Spleen (tissue), 11 donors: ENCODE measurements around the gene S100A4. TPM values are rescaled to one million over a fixed set of nuclear protein-coding genes. Genes with fewer than 3 reads are reported as not detected.

Source experiments
- DNase-seq: peaks from one replicate; pipeline ENCODE4 v3.0.0-alpha.2; 2020
- H3K27ac ChIP-seq, 8 donors: fragments of 200-600 bp; sonication (generic) in 7 of 8; 1 replicate in 4 of 8; 2 replicates in 4 of 8; pipeline versions ENCODE4 v1.5.0 to v1.8.0; 2016 to 2021; ENCODE audit warnings: inconsistent platforms in 4 of 8, mild to moderate bottlenecking in 4 of 8, moderate library complexity in 1 of 8
- H3K27me3 ChIP-seq, 7 donors: fragments of 200-600 bp; sonication (generic) in 6 of 7; replicated peaks in 1 of 7; 1 replicate in 4 of 7; 2 replicates in 3 of 7; pipeline versions ENCODE4 v1.5.0 to v1.8.0; 2016 to 2021; ENCODE audit warnings: inconsistent platforms in 3 of 7, mild to moderate bottlenecking in 1 of 7
- H3K36me3 ChIP-seq, 6 donors: fragments of 200-600 bp; sonication (generic) in 5 of 6; 1 replicate in 4 of 6; 2 replicates in 2 of 6; pipeline versions ENCODE4 v1.5.0 to v1.8.0; 2016 to 2021; ENCODE audit warnings: inconsistent platforms in 2 of 6
- H3K4me1 ChIP-seq, 6 donors: fragments of 200-600 bp; sonication (generic) in 5 of 6; 1 replicate in 3 of 6; 2 replicates in 3 of 6; pipeline versions ENCODE4 v1.5.0 to v1.8.0; 2016 to 2021; ENCODE audit warnings: inconsistent platforms in 3 of 6
- H3K4me3 ChIP-seq, 8 donors: fragments of 200-600 bp; sonication (generic) in 7 of 8; 1 replicate in 4 of 8; 2 replicates in 4 of 8; pipeline versions ENCODE4 v1.5.0 to v1.8.0; 2016 to 2021; ENCODE audit warnings: inconsistent platforms in 4 of 8, mild to moderate bottlenecking in 4 of 8, moderate library complexity in 2 of 8
- H3K9me3 ChIP-seq, 8 donors: fragments of 200-600 bp; sonication (generic) in 7 of 8; 1 replicate in 4 of 8; 2 replicates in 4 of 8; pipeline versions ENCODE4 v1.5.0 to v1.8.0; 2016 to 2021; ENCODE audit warnings: inconsistent platforms in 4 of 8
- CTCF ChIP-seq, 11 experiments: fragments of 200-600 bp in 7 of 11; fragments of 450-650 bp in 4 of 11; sonication (generic) in 4 of 11; IDR thresholded peaks in 8 of 11; conservative IDR thresholded peaks in 3 of 11; 1 replicate in 7 of 11; 2 replicates in 4 of 11; pipeline versions ENCODE4 v1.4.0 to v1.8.0; 2016 to 2021; ENCODE audit warnings: antibody characterized with exemption in 11 of 11, inconsistent platforms in 4 of 11, mild to moderate bottlenecking in 1 of 11
- POLR2A ChIP-seq, 3 donors: fragments of 450-650 bp; IDR thresholded peaks; one replicate each; pipeline ENCODE4 v1.5.1; 2017; ENCODE audit warnings: antibody characterized with exemption in 3 of 3, mild to moderate bottlenecking in 1 of 3
- POLR2AphosphoS5 ChIP-seq, 3 donors: sonication (generic); formaldehyde crosslinking; IDR thresholded peaks; one replicate each; pipeline ENCODE4 v1.5.1; 2017; ENCODE audit warnings: antibody characterized with exemption in 3 of 3
- WGBS, 5 donors: extraction: QIAGEN DNeasy Blood & Tissue Kit in 3 of 5; methylation state at CpG; one replicate each; pipeline versions ENCODE4 v1.1.5 to v1.1.7; 2013 to 2018; 5-methylcytosine and 5-hydroxymethylcytosine counted together
- intact Hi-C: fragments of 100-400 bp; cut with DNase I; formaldehyde crosslinking; loops from one replicate; pipeline ENCODE4 v1.15.0; 2023; ENCODE audit warnings: low total_unique reads
- polyA plus RNA-seq, 3 donors: library from polyadenylated mRNA; stranded (reverse); fragments of 200-250 nt; gene quantifications; one replicate each; pipeline ENCODE4 v1.2.1, GENCODE V29; 2013
- total RNA-seq, 7 donors: library from RNA; depleted of rRNA in 3 of 7; stranded (reverse); fragments of >200 nt in 3 of 7; fragmentation: NEBNext Ultra II Directional in 4 of 7; extraction: Animal tissue kit (Norgen Biotek cat#: 25700) in 4 of 7; gene quantifications; one replicate each; pipeline versions ENCODE4 v1.1.0 to v1.2.1, GENCODE V29; 2016 to 2021
- donor health status: healthy with polysubstance abuse.
- donor health status: DM: no; HTN: no; CAD: no; lungs with moderate emphysema.
- donor health status: DM: no; HTN: no; CAD: no.
- donor health status: Bipolar disorder and iron deficiency.
- donor health status: healthy.
- donor health status: DM: no; HTN: no; CAD: no.
- donor health status: DM: yes; HTN: yes; CAD: no.

S100A4 gene
- total and polyA plus RNA-seq, 10 donors: 161 to 755 (median 321) TPM

- no peak overlapping the region for H3K27ac ChIP-seq
- TF ChIP-seq CTCF (IDR thresholded peaks at IDR 0.05 in 8 of 11, conservative IDR thresholded peaks at IDR 0.05 in 3 of 11) (no peak), POLR2A (IDR thresholded peaks at IDR 0.05) (no peak), POLR2AphosphoS5 (IDR thresholded peaks at IDR 0.05) (no peak)
- intact Hi-C loops: loop anchor here (10.0 kb wide), 1 partner anchor 205 kb away; the partner anchor contains the start of gene S100A9
These were observed 14.6 kb upstream of the S100A4 start for GRCh38 chr1:153560241-153560640.

GRCh38 chr1:153557877-153558276 is 12.3 kb upstream of the S100A4 start:
- intact Hi-C loops: no loop called here
- no peaks in the 10 kb centered on the region for H3K36me3 ChIP-seq
- 87 to 100% (median 94%) methylated on average over 3 of the region's 3 CpGs for WGBS, 5 donors
- DNase-seq: no peak
- no peaks in the 10 kb centered on the region for H3K27me3 ChIP-seq
- H3K9me3 ChIP-seq: no peaks in the 10 kb centered on the region
- TF ChIP-seq CTCF (IDR thresholded peaks at IDR 0.05 in 8 of 11, conservative IDR thresholded peaks at IDR 0.05 in 3 of 11): no peak
- TF ChIP-seq POLR2AphosphoS5 (IDR thresholded peaks at IDR 0.05): no peak
- no peak for TF ChIP-seq POLR2A (IDR thresholded peaks at IDR 0.05)
- no peak overlapping the region for H3K27ac ChIP-seq
- H3K4me1 ChIP-seq: peaks cover 0 to 27% (median 10%) of the 10 kb centered on the region in 6 donors
- no peak overlapping the region for H3K4me3 ChIP-seq

More at GRCh38 chr1:153560241-153560640, 14.6 kb upstream of the S100A4 start:
- Histone ChIP-seq H3K4me1 (peaks cover 0 to 13% (median under 1%) of the 10 kb centered on the region in 6 donors), H3K9me3 (no peaks in the 10 kb centered on the region), H3K27me3 (no peaks in the 10 kb centered on the region), H3K4me3 (no peak overlapping the region), H3K36me3 (no peaks in the 10 kb centered on the region)
- no peak for DNase-seq
- 69 to 100% (median 100%) methylated on average over 2 of the region's 2 CpGs for WGBS, 5 donors

GRCh38 chr1:153556348-153556747 is 10.7 kb upstream of the S100A4 start:
- 75 to 100% (median 96%) methylated on average over 1 of the region's 1 CpG for WGBS, 5 donors
- Histone ChIP-seq H3K27me3 (no peaks in the 10 kb centered on the region), H3K4me1 (peaks cover 0 to 31% (median 10%) of the 10 kb centered on the region in 6 donors), H3K36me3 (no peaks in the 10 kb centered on the region), H3K9me3 (no peaks in the 10 kb centered on the region), H3K27ac (no peak overlapping the region), H3K4me3 (no peak overlapping the region)
- intact Hi-C loops: no loop called here
- TF ChIP-seq CTCF (IDR thresholded peaks at IDR 0.05 in 8 of 11, conservative IDR thresholded peaks at IDR 0.05 in 3 of 11) (no peak), POLR2A (IDR thresholded peaks at IDR 0.05) (no peak), POLR2AphosphoS5 (IDR thresholded peaks at IDR 0.05) (no peak)
- no peak for DNase-seq

- no peak overlapping the region for H3K4me3 ChIP-seq
- DNase-seq: no peak
- no peaks in the 10 kb centered on the region for H3K27me3 ChIP-seq
- peaks cover 0 to 55% (median 16%) of the 10 kb centered on the region in 6 donors for H3K4me1 ChIP-seq
- no peaks in the 10 kb centered on the region for H3K9me3 ChIP-seq
- no peaks in the 10 kb centered on the region for H3K36me3 ChIP-seq
- 32 to 57% (median 48%) methylated on average over 2 of the region's 2 CpGs for WGBS, 5 donors
- intact Hi-C loops: no loop called here
- TF ChIP-seq CTCF (IDR thresholded peaks at IDR 0.05 in 8 of 11, conservative IDR thresholded peaks at IDR 0.05 in 3 of 11) (no peak), POLR2A (IDR thresholded peaks at IDR 0.05) (no peak), POLR2AphosphoS5 (IDR thresholded peaks at IDR 0.05) (peak in 1 of 3 donors; percentile 16)
- H3K27ac ChIP-seq: peak overlapping the region in 6 of 8 donors; percentile 22 to 75 (median 56)
These were observed 8.4 kb upstream of the S100A4 start for GRCh38 chr1:153553830-153554541.
